Naive B cell (primary cell): ENCODE measurements around the gene FAXC. TPM values are rescaled to one million over a fixed set of nuclear protein-coding genes. Genes with fewer than 3 reads are reported as not detected.

Experiments used
- ATAC-seq, 2 donors: fragments of 150-1000 bp; cut with Tn5 transposase; 2 replicates each; pipeline ENCODE4 v1.10.0; 2021; ENCODE audit warnings: low read depth in 2 of 2, mild to moderate bottlenecking in 2 of 2, moderate library complexity in 2 of 2
- DNase-seq: peaks from one replicate; pipeline ENCODE4 v3.0.0; 2022
- H3K27ac Mint-ChIP-seq, 6 donors: one replicate each; pipeline ENCODE4 v1.8.0; 2020 to 2022; ENCODE audit warnings: mild to moderate bottlenecking in 6 of 6, mixed read lengths in 6 of 6, moderate library complexity in 5 of 6, inconsistent platforms in 2 of 6
- H3K27me3 Mint-ChIP-seq, 3 donors: one replicate each; pipeline ENCODE4 v1.8.0; 2021 to 2022; ENCODE audit warnings: mixed read lengths in 3 of 3, mild to moderate bottlenecking in 1 of 3
- H3K36me3 Mint-ChIP-seq, 2 donors: one replicate each; pipeline ENCODE4 v1.8.0; 2020 to 2022; ENCODE audit warnings: mixed read lengths in 2 of 2, inconsistent platforms in 1 of 2, mild to moderate bottlenecking in 1 of 2
- H3K4me1 Mint-ChIP-seq, 3 donors: one replicate each; pipeline ENCODE4 v1.8.0; 2020 to 2022; ENCODE audit warnings: mixed read lengths in 3 of 3, inconsistent platforms in 1 of 3, mild to moderate bottlenecking in 1 of 3, moderate library complexity in 1 of 3
- H3K4me3 Mint-ChIP-seq, 8 donors: one replicate each; pipeline ENCODE4 v1.8.0; 2020 to 2022; ENCODE audit warnings: mild to moderate bottlenecking in 8 of 8, mixed read lengths in 8 of 8, moderate library complexity in 8 of 8, inconsistent platforms in 2 of 8
- H3K9me3 Mint-ChIP-seq, 7 donors: one replicate each; pipeline ENCODE4 v1.8.0; 2020 to 2022; ENCODE audit warnings: mixed read lengths in 7 of 7, mild to moderate bottlenecking in 5 of 7, inconsistent platforms in 2 of 7, moderate library complexity in 1 of 7
- polyA plus RNA-seq, 6 donors: library from polyadenylated mRNA; unstranded; fragments of 300-500 nt; fragmentation: Illumina TruSeq; gene quantifications; one replicate each; pipeline ENCODE4 v1.2.3, GENCODE V29; 2021; ENCODE audit warnings: low read depth in 6 of 6

FAXC gene
- polyA plus RNA-seq, 6 donors from 2014 or later: not detected

DNA sequence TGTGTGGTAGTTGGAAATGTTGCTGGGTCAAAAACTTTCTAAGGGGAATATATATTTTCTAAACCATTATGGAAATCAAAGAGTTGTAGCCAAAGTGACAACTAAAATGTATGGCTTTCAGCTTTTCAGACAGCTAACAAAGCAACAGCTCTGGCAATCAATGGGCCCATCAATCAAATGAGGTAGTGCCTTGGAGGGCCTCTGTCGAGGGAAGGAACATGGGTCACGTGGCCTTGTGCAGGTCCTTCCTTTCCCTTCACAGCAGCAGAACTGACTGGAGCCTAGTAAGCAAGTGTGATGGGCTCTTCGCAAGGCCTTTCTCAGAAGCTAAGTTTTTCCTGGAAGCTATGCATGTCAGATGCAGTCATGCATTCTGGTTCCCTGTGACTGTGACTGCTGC is 17.9 kb downstream of the FAXC start:
- Mint-ChIP-seq H3K27me3 (peaks cover under 1 to 16% (median 6%) of the 10 kb centered on the region in 3 donors), H3K4me1 (peaks cover 0 to 4% (median 0%) of the 10 kb centered on the region in 3 donors), H3K36me3 (no peaks in the 10 kb centered on the region), H3K4me3 (no peak overlapping the region), H3K27ac (no peak overlapping the region), H3K9me3 (no peaks in the 10 kb centered on the region)
- DNase-seq (no peak), ATAC-seq (no peak)

GRCh38 chr6:99330159-99330558 is 19.3 kb downstream of the FAXC start:
- H3K4me3 Mint-ChIP-seq: no peak overlapping the region
- no peaks in the 10 kb centered on the region for H3K36me3 Mint-ChIP-seq
- ATAC-seq (peak; percentile 87 to 88), DNase-seq (peak; percentile 36)
- H3K27me3 Mint-ChIP-seq: peaks cover 0 to 12% (median 6%) of the 10 kb centered on the region in 3 donors
- peaks cover 0 to 4% (median 0%) of the 10 kb centered on the region in 3 donors for H3K4me1 Mint-ChIP-seq
- H3K9me3 Mint-ChIP-seq: no peaks in the 10 kb centered on the region
- H3K27ac Mint-ChIP-seq: peak overlapping the region in 1 of 6 donors; percentile 39

DNA sequence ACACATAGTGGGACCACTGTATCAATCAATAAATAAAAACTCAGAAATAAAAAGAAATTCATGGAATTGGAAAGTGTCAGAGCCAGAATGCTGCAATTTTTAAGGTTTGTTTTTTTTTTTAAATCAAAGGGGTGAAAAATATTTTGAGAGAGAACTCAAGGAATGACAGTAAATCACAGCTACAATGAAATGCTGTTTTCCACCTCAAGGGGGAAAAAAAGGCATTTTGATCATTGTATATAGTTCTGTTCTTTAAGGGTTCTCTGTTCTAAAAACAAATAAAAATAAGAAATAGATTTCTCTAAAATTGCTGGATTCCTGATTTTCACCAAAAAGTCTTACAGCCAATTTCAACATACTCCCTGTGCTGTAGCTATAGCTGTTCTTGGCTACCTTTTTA is 24.5 kb downstream of the FAXC start:
- H3K36me3 Mint-ChIP-seq: no peaks in the 10 kb centered on the region
- H3K9me3 Mint-ChIP-seq: no peaks in the 10 kb centered on the region
- no peak overlapping the region for H3K27ac Mint-ChIP-seq
- ATAC-seq (no peak), DNase-seq (no peak)
- no peak overlapping the region for H3K4me3 Mint-ChIP-seq
- peaks cover 0 to 1% (median 0%) of the 10 kb centered on the region in 3 donors for H3K4me1 Mint-ChIP-seq
- H3K27me3 Mint-ChIP-seq: peaks cover 14 to 32% (median 29%) of the 10 kb centered on the region in 3 donors

- no peaks in the 10 kb centered on the region for H3K4me1 Mint-ChIP-seq
- no peak overlapping the region for H3K27ac Mint-ChIP-seq
- H3K27me3 Mint-ChIP-seq: peaks cover 36 to 64% (median 60%) of the 10 kb centered on the region in 3 donors
- ATAC-seq (no peak), DNase-seq (no peak)
- peaks cover 0 to 2% (median 0%) of the 10 kb centered on the region in 7 donors for H3K9me3 Mint-ChIP-seq
- no peaks in the 10 kb centered on the region for H3K36me3 Mint-ChIP-seq
- H3K4me3 Mint-ChIP-seq: no peak overlapping the region
Measured at GRCh38 chr6:99318566-99318965, 30.9 kb downstream of the FAXC start.

GRCh38 chr6:99312354-99312753 is 37.1 kb downstream of the FAXC start:
- Mint-ChIP-seq H3K4me3 (no peak overlapping the region), H3K27ac (no peak overlapping the region), H3K4me1 (no peaks in the 10 kb centered on the region), H3K36me3 (no peaks in the 10 kb centered on the region), H3K27me3 (peaks cover 24 to 33% (median 25%) of the 10 kb centered on the region in 3 donors), H3K9me3 (peaks cover 0 to 2% (median 0%) of the 10 kb centered on the region in 7 donors)
- DNase-seq: no peak
- no peak for ATAC-seq

DNA sequence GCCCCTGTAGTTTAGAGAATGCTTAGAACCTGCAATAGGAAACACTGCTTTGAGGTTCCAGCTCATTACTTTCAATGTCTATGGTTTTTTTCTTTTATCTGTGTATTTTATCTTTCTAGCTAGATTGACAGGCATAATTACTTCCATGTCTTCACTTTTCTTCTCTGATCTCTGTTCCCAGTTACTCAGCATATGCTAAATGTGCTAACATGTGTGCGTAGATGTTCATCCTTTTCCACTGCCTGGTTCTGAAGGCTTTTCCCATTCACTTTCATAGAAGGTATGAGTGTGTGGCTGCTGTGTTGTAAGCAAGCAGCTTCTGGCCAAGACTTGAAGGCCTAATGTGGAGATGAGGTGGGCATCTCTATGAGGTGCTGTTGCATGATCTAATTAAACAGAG is 38.9 kb downstream of the FAXC start:
- H3K27ac Mint-ChIP-seq: no peak overlapping the region
- H3K4me3 Mint-ChIP-seq: no peak overlapping the region
- ATAC-seq (no peak), DNase-seq (no peak)
- peaks cover 25 to 39% (median 25%) of the 10 kb centered on the region in 3 donors for H3K27me3 Mint-ChIP-seq
- peaks cover 0 to 1% (median 0%) of the 10 kb centered on the region in 7 donors for H3K9me3 Mint-ChIP-seq
- H3K4me1 Mint-ChIP-seq: no peaks in the 10 kb centered on the region
- H3K36me3 Mint-ChIP-seq: no peaks in the 10 kb centered on the region

GRCh38 chr6:99309557-99309956 is 39.9 kb downstream of the FAXC start:
- no peaks in the 10 kb centered on the region for H3K4me1 Mint-ChIP-seq
- DNase-seq (no peak), ATAC-seq (no peak)
- H3K27me3 Mint-ChIP-seq: peaks cover 21 to 30% (median 21%) of the 10 kb centered on the region in 3 donors
- no peak overlapping the region for H3K4me3 Mint-ChIP-seq
- H3K36me3 Mint-ChIP-seq: no peaks in the 10 kb centered on the region
- no peak overlapping the region for H3K27ac Mint-ChIP-seq
- H3K9me3 Mint-ChIP-seq: peaks cover 0 to 1% (median 0%) of the 10 kb centered on the region in 7 donors

- DNase-seq (no peak), ATAC-seq (no peak)
- Mint-ChIP-seq H3K27ac (no peak overlapping the region), H3K4me1 (no peaks in the 10 kb centered on the region), H3K4me3 (no peak overlapping the region), H3K36me3 (no peaks in the 10 kb centered on the region), H3K9me3 (peaks cover 0 to 1% (median 0%) of the 10 kb centered on the region in 7 donors), H3K27me3 (peaks cover 16 to 27% (median 17%) of the 10 kb centered on the region in 3 donors)
Measured at GRCh38 chr6:99308788-99309187, 40.7 kb downstream of the FAXC start.

- Mint-ChIP-seq H3K36me3 (no peaks in the 10 kb centered on the region), H3K27me3 (peaks cover 16 to 22% (median 17%) of the 10 kb centered on the region in 3 donors)
Measured at GRCh38 chr6:99307295-99307907, 42.1 kb downstream of the FAXC start.

DNA sequence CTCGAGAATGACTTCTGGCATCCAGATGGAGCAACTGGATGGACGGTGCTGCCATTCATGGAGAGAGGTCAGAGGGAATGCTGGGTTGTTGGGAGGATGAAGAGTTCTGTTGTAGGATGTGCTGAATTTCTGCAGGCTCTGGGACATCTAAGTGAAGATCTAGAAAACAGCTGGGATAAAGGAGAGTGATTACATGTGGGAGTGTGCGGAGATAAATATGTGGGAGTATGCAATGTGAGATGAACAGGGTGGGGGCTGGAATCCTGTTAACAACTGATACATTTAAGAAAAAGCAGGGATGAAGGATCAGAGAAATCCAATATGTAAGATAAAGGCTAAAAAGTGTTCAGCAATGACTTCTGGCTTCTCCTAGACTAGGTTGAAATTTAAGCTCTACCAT is 43.1 kb downstream of the FAXC start:
- DNase-seq (no peak), ATAC-seq (no peak)
- H3K4me3 Mint-ChIP-seq: peak overlapping the region in 1 of 8 donors; percentile 2
- H3K4me1 Mint-ChIP-seq: no peaks in the 10 kb centered on the region
- no peaks in the 10 kb centered on the region for H3K9me3 Mint-ChIP-seq
- H3K27ac Mint-ChIP-seq: peak overlapping the region in 1 of 6 donors; percentile 0
- H3K36me3 Mint-ChIP-seq: no peaks in the 10 kb centered on the region
- peaks cover 16 to 22% (median 17%) of the 10 kb centered on the region in 3 donors for H3K27me3 Mint-ChIP-seq

More at GRCh38 chr6:99307295-99307907, 42.1 kb downstream of the FAXC start:
- no peak overlapping the region for H3K4me3 Mint-ChIP-seq
- no peak overlapping the region for H3K27ac Mint-ChIP-seq
- DNase-seq (no peak), ATAC-seq (no peak)
- H3K4me1 Mint-ChIP-seq: no peaks in the 10 kb centered on the region
- H3K9me3 Mint-ChIP-seq: peaks cover 0 to 1% (median 0%) of the 10 kb centered on the region in 7 donors

DNA sequence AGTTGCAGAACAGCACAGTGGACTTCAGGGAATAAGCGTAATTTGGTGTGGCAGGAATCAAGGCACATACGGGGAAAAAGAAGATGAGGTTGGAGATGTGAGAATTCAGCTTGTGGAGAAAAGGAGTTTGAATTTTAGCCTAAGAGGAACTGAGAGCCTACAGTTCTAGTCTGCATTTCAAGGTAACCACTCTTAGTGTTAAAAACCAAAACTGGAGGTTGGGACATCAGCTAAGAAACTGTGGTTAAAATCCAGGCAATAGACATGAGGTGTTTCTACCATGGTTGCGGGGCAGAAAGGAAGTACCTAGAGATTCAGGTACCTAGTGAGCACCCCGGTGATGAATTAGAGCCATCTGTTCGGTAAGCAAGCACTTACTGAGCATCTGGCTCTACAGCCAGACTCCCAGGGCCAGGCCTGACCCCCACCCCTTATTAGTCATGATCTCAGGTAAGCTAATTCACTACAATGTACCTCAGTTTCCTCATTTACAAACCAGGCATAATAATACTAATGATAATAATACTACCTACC is 44.4 kb downstream of the FAXC start:
- ATAC-seq (no peak), DNase-seq (no peak)
- H3K27ac Mint-ChIP-seq: no peak overlapping the region
- no peaks in the 10 kb centered on the region for H3K4me1 Mint-ChIP-seq
- no peak overlapping the region for H3K4me3 Mint-ChIP-seq
- no peaks in the 10 kb centered on the region for H3K9me3 Mint-ChIP-seq
- H3K27me3 Mint-ChIP-seq: peaks cover 18 to 23% (median 20%) of the 10 kb centered on the region in 3 donors
- H3K36me3 Mint-ChIP-seq: no peaks in the 10 kb centered on the region

DNA sequence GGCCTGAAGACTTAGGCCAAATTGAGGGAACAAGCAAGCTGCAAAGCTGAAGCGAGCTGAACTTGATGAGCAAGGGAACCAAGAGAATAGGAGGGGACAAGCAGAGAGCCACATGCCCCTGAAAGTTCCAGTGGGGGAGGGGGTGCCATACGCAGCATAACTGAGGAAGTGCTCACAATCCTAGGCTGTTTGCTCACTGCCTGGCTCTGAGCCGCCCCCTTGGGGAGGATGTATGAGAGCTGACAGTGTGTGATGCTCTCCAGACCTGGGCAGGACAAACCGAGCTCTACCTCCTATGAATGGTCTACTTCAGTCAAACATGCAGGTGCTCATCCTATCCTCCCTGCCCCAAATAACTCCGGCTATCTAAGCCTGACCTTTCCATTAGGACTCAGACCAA is 52.1 kb downstream of the FAXC start:
- no peak overlapping the region for H3K27ac Mint-ChIP-seq
- H3K36me3 Mint-ChIP-seq: no peaks in the 10 kb centered on the region
- H3K27me3 Mint-ChIP-seq: peaks cover 28 to 46% (median 35%) of the 10 kb centered on the region in 3 donors
- DNase-seq (no peak), ATAC-seq (no peak)
- no peak overlapping the region for H3K4me3 Mint-ChIP-seq
- no peaks in the 10 kb centered on the region for H3K4me1 Mint-ChIP-seq
- peaks cover 0 to 2% (median 0%) of the 10 kb centered on the region in 7 donors for H3K9me3 Mint-ChIP-seq

DNA sequence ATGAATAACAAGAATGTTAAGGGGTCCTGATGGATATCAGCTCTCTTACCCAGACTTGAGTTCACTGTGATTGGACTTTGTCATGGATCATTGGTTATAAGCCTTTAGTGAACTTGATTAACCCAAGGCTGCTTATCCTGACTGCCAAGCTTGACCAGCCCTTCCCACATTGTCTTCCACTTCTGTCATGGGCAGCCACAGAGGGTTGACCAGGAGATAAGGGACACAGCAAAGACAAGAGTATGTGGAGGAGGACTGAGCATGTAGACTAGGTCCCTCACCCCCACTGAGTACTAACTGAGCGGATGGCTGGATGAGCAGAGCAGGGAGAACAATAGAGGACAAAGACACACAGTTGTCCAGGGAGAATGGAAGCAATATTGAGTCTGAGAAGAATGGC is 52.5 kb downstream of the FAXC start:
- H3K27ac Mint-ChIP-seq: no peak overlapping the region
- no peak overlapping the region for H3K4me3 Mint-ChIP-seq
- ATAC-seq (no peak), DNase-seq (no peak)
- H3K9me3 Mint-ChIP-seq: peaks cover 0 to 2% (median 0%) of the 10 kb centered on the region in 7 donors
- no peaks in the 10 kb centered on the region for H3K4me1 Mint-ChIP-seq
- H3K36me3 Mint-ChIP-seq: no peaks in the 10 kb centered on the region
- peaks cover 32 to 46% (median 35%) of the 10 kb centered on the region in 3 donors for H3K27me3 Mint-ChIP-seq

- ATAC-seq (no peak), DNase-seq (no peak)
- peaks cover 0 to 2% (median 0%) of the 10 kb centered on the region in 7 donors for H3K9me3 Mint-ChIP-seq
- H3K27me3 Mint-ChIP-seq: peaks cover 35 to 46% (median 36%) of the 10 kb centered on the region in 3 donors
- H3K27ac Mint-ChIP-seq: no peak overlapping the region
- no peak overlapping the region for H3K4me3 Mint-ChIP-seq
- no peaks in the 10 kb centered on the region for H3K36me3 Mint-ChIP-seq
- no peaks in the 10 kb centered on the region for H3K4me1 Mint-ChIP-seq
Measured at GRCh38 chr6:99296261-99296660, 53.2 kb downstream of the FAXC start.
